Nephron (organoid): Measurements from ENCODE around the gene ARHGAP26.

ENCODE experiments used
- H3K27ac Mint-ChIP-seq, 3 experiments: 2 replicates each; pipeline ENCODE4 v1.8.0; 2020; ENCODE audit warnings: mixed read lengths in 3 of 3, mild to moderate bottlenecking in 2 of 3, moderate library complexity in 1 of 3
- H3K27me3 Mint-ChIP-seq: 2 replicates; pipeline ENCODE4 v1.8.0; 2021; ENCODE audit warnings: low read depth, mild to moderate bottlenecking, moderate library complexity, mixed read lengths
- H3K36me3 Mint-ChIP-seq: 2 replicates; pipeline ENCODE4 v1.8.0; 2020; ENCODE audit warnings: low read depth, mixed read lengths
- H3K4me1 Mint-ChIP-seq: 2 replicates; pipeline ENCODE4 v1.8.0; 2020; ENCODE audit warnings: mixed read lengths
- H3K4me3 Mint-ChIP-seq, 3 experiments: 2 replicates each; pipeline ENCODE4 v1.8.0; 2020; ENCODE audit warnings: mild to moderate bottlenecking in 3 of 3, mixed read lengths in 3 of 3, moderate library complexity in 2 of 3
- H3K9me3 Mint-ChIP-seq: 2 replicates; pipeline ENCODE4 v1.8.0; 2020; ENCODE audit warnings: mixed read lengths
- TF ChIP-seq, protein P1 (sequence below), 3 experiments: fragments of 200-600 bp; sonication (generic); IDR thresholded peaks; one replicate each; pipeline ENCODE4 v1.5.0; 2021; ENCODE audit warnings: antibody characterized with exemption in 3 of 3; ENCODE audit not compliant: unreplicated experiment in 3 of 3

The ARHGAP26 gene

GRCh38 chr5:143212261-143212660, 442.1 kb downstream of the ARHGAP26 start:
- TF ChIP-seq, protein P1, sequence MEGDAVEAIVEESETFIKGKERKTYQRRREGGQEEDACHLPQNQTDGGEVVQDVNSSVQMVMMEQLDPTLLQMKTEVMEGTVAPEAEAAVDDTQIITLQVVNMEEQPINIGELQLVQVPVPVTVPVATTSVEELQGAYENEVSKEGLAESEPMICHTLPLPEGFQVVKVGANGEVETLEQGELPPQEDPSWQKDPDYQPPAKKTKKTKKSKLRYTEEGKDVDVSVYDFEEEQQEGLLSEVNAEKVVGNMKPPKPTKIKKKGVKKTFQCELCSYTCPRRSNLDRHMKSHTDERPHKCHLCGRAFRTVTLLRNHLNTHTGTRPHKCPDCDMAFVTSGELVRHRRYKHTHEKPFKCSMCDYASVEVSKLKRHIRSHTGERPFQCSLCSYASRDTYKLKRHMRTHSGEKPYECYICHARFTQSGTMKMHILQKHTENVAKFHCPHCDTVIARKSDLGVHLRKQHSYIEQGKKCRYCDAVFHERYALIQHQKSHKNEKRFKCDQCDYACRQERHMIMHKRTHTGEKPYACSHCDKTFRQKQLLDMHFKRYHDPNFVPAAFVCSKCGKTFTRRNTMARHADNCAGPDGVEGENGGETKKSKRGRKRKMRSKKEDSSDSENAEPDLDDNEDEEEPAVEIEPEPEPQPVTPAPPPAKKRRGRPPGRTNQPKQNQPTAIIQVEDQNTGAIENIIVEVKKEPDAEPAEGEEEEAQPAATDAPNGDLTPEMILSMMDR (IDR thresholded peaks at IDR 0.05; ENCODE audit: unreplicated experiment in 3 of 3) = no peak
- no peaks in the 10 kb centered on the region for H3K36me3 Mint-ChIP-seq
- no peaks in the 10 kb centered on the region for H3K9me3 Mint-ChIP-seq
- no peak overlapping the region for H3K4me3 Mint-ChIP-seq
- peaks cover 59% of the 10 kb centered on the region for H3K4me1 Mint-ChIP-seq
- peak overlapping the region; percentile 1 to 44 (median 7) for H3K27ac Mint-ChIP-seq
- H3K27me3 Mint-ChIP-seq = peaks cover 9% of the 10 kb centered on the region

GRCh38 chr5:143213231-143213850, 443.2 kb downstream of the ARHGAP26 start:
- H3K36me3 Mint-ChIP-seq = no peaks in the 10 kb centered on the region
- peaks cover 56% of the 10 kb centered on the region for H3K4me1 Mint-ChIP-seq
- H3K27ac Mint-ChIP-seq = peak overlapping the region; percentile 41 to 78 (median 43)
- no peak overlapping the region for H3K4me3 Mint-ChIP-seq
- no peaks in the 10 kb centered on the region for H3K9me3 Mint-ChIP-seq
- H3K27me3 Mint-ChIP-seq = peaks cover 3% of the 10 kb centered on the region
- TF ChIP-seq, protein P1 (IDR thresholded peaks at IDR 0.05; ENCODE audit: unreplicated experiment in 3 of 3) = no peak

GRCh38 chr5:143213851-143214363, 443.7 kb downstream of the ARHGAP26 start:
- Mint-ChIP-seq H3K36me3 (no peaks in the 10 kb centered on the region), H3K4me1 (peaks cover 52% of the 10 kb centered on the region), H3K27me3 (peaks cover 3% of the 10 kb centered on the region), H3K9me3 (no peaks in the 10 kb centered on the region), H3K4me3 (no peak overlapping the region), H3K27ac (peak overlapping the region; percentile 41 to 78 (median 43))
- TF ChIP-seq, protein P1 (IDR thresholded peaks at IDR 0.05; ENCODE audit: unreplicated experiment in 3 of 3) = no peak

DNA sequence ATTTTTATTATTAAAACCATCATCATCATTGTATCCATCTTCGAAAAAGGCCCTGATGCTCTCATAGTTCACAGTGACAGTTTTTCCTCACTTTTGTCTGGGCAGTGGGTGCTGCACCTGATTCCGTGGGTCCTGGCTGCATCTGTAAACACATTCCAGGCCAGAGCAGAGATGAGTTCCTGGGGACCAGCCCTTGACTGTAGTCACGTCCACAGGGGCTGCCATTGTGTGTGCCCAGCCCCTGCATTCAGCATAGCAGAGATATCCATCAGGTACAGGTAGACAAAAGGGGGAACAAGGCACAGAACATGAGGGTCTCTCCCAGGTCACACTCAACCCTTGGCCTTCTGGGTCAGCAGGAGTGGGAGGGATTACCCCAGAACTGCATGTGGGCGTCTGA, 444.3 kb downstream of the ARHGAP26 start:
- no peaks in the 10 kb centered on the region for H3K9me3 Mint-ChIP-seq
- no peak overlapping the region for H3K4me3 Mint-ChIP-seq
- H3K4me1 Mint-ChIP-seq = peaks cover 52% of the 10 kb centered on the region
- H3K27ac Mint-ChIP-seq = peak overlapping the region in 1 of 3 experiments; percentile 43
- no peaks in the 10 kb centered on the region for H3K36me3 Mint-ChIP-seq
- TF ChIP-seq, protein P1 (IDR thresholded peaks at IDR 0.05; ENCODE audit: unreplicated experiment in 3 of 3) = no peak
- H3K27me3 Mint-ChIP-seq = peaks cover 3% of the 10 kb centered on the region

DNA sequence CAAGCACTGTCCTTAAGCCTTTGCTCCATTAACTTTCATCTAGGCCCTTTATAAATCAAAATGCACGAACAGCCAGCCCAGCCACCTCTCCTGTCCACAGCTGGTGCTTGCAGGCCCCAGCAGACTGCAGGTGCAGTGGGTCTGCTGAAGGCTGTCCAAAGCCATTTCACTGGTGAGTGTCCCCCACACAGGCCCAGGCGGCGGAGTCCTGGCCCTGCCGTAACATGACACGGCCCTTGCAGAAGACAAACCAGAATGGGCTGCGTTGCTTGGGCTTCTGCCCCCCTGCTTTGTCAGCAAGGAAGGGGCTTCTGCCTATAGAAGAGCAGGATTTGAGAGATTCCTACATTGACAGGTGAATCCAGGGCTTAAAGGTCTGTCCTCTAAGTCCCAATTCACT, 444.7 kb downstream of the ARHGAP26 start:
- Mint-ChIP-seq H3K27me3 (peaks cover 3% of the 10 kb centered on the region), H3K4me3 (no peak overlapping the region), H3K4me1 (peaks cover 51% of the 10 kb centered on the region), H3K27ac (peak overlapping the region in 1 of 3 experiments; percentile 43), H3K9me3 (no peaks in the 10 kb centered on the region), H3K36me3 (no peaks in the 10 kb centered on the region)
- TF ChIP-seq, protein P1 (IDR thresholded peaks at IDR 0.05; ENCODE audit: unreplicated experiment in 3 of 3) = no peak

GRCh38 chr5:143215690-143216089, 445.5 kb downstream of the ARHGAP26 start:
- Mint-ChIP-seq H3K27ac (peak overlapping the region in 1 of 3 experiments; percentile 17), H3K9me3 (no peaks in the 10 kb centered on the region), H3K36me3 (no peaks in the 10 kb centered on the region), H3K4me3 (no peak overlapping the region), H3K27me3 (peaks cover 3% of the 10 kb centered on the region), H3K4me1 (peaks cover 50% of the 10 kb centered on the region)
- TF ChIP-seq, protein P1 (IDR thresholded peaks at IDR 0.05; ENCODE audit: unreplicated experiment in 3 of 3) = no peak
